OCI-LY1 (cell line): ENCODE measurements around the gene SCN2B.

ENCODE experiments used
- EZH2 ChIP-seq: fragments of 200-600 bp; sonication (generic), shearing (Covaris generic); IDR thresholded peaks from 2 replicates; pipeline ENCODE4 v1.8.0; 2017; ENCODE audit warnings: borderline replicate concordance, mixed run types, mild to moderate bottlenecking, antibody characterized with exemption, low read length, moderate library complexity, mixed read lengths
- TF ChIP-seq, protein P1 (sequence below): fragments of 200-600 bp; sonication (generic), shearing (Covaris generic); IDR thresholded peaks from 2 replicates; pipeline ENCODE4 v1.5.1; 2017; ENCODE audit warnings: mild to moderate bottlenecking, antibody characterized with exemption, low read length, moderate library complexity, mixed read lengths

GRCh38 chr11:118126082-118126838, 50.2 kb downstream of the SCN2B start:
- TF ChIP-seq, protein P1, sequence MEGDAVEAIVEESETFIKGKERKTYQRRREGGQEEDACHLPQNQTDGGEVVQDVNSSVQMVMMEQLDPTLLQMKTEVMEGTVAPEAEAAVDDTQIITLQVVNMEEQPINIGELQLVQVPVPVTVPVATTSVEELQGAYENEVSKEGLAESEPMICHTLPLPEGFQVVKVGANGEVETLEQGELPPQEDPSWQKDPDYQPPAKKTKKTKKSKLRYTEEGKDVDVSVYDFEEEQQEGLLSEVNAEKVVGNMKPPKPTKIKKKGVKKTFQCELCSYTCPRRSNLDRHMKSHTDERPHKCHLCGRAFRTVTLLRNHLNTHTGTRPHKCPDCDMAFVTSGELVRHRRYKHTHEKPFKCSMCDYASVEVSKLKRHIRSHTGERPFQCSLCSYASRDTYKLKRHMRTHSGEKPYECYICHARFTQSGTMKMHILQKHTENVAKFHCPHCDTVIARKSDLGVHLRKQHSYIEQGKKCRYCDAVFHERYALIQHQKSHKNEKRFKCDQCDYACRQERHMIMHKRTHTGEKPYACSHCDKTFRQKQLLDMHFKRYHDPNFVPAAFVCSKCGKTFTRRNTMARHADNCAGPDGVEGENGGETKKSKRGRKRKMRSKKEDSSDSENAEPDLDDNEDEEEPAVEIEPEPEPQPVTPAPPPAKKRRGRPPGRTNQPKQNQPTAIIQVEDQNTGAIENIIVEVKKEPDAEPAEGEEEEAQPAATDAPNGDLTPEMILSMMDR: no peak
- TF ChIP-seq EZH2: no peak
